K562 (cell line): ENCODE measurements around the gene PLXNB2. TPM values are rescaled to one million over a fixed set of nuclear protein-coding genes. Genes with fewer than 3 reads are reported as not detected.

Experiments
- ASH1L ChIP-seq: fragments of 450-650 bp; IDR thresholded peaks from 2 replicates; pipeline ENCODE4 v1.6.1; 2018; ENCODE audit warnings: borderline replicate concordance, mild to moderate bottlenecking, low read depth; ENCODE audit not compliant: partially characterized antibody
- DEAF1 ChIP-seq: fragments of 450-650 bp; formaldehyde crosslinking; IDR thresholded peaks from 2 replicates; pipeline ENCODE4 v1.4.0; 2020; ENCODE audit warnings: mild to moderate bottlenecking, moderate library complexity
- FIP1L1 ChIP-seq: fragments of 200-400 bp; formaldehyde crosslinking; IDR thresholded peaks from 2 replicates; pipeline ENCODE4 v1.6.1; 2018; ENCODE audit warnings: mild to moderate bottlenecking, low read depth, low read length; ENCODE audit not compliant: poor library complexity, severe bottlenecking
- HCFC1 ChIP-seq: IDR thresholded peaks from 2 replicates; pipeline ENCODE4 v1.6.1; 2012; ENCODE audit warnings: low read depth, low read length, improper control_type of control experiment
- KLF10 ChIP-seq: fragments of 250-450 bp; sonication (Bioruptor Pico); IDR thresholded peaks from 2 replicates; pipeline ENCODE4 v1.6.1; 2021; ENCODE audit warnings: matching md5 sums
- RERE ChIP-seq: sonication (generic); formaldehyde crosslinking; IDR thresholded peaks from 2 replicates; pipeline ENCODE4 v1.8.0; 2023; ENCODE audit warnings: missing genetic modification reagents, mild to moderate bottlenecking, borderline replicate concordance
- TCFL5 ChIP-seq: fragments of 250-450 bp; sonication (Bioruptor Pico); conservative IDR thresholded peaks from 2 replicates; pipeline ENCODE4 v1.6.1; 2021; ENCODE audit warnings: mild to moderate bottlenecking, moderate library complexity, matching md5 sums
- UBTF ChIP-seq, 2 experiments: IDR thresholded peaks; 2 replicates each; pipeline ENCODE4 v1.6.1; 2012; ENCODE audit warnings: improper control_type of control experiment in 2 of 2, low read depth in 2 of 2, low read length in 2 of 2, borderline replicate concordance in 1 of 2
- ZBTB49 ChIP-seq: sonication (generic); formaldehyde crosslinking; IDR thresholded peaks from 2 replicates; pipeline ENCODE4 v1.8.0; 2022; ENCODE audit warnings: missing genetic modification reagents, mild to moderate bottlenecking, borderline replicate concordance
- ZNF12 ChIP-seq: sonication (generic); formaldehyde crosslinking; IDR thresholded peaks from 2 replicates; pipeline ENCODE4 v1.4.0; 2020; ENCODE audit warnings: mild to moderate bottlenecking, missing genetic modification reagents
- polyA plus RNA-seq, 8 experiments: library from polyadenylated mRNA; depleted of rRNA in 4 of 8; stranded (reverse) in 5 of 8; unstranded in 3 of 8; fragments of >200 nt; fragmentation: Nextera tagmentation in 2 of 8; fragmentation: Illumina TruSeq in 1 of 8; extraction: Ambion mirVana in 2 of 8; extraction: Trizol in 1 of 8; gene quantifications; 2 replicates each; pipeline versions ENCODE4 v1.2.1 to v1.2.3, GENCODE V29; 2011 to 2014; ENCODE audit warnings: inconsistent platforms in 1 of 8, missing spikeins in 1 of 8
- total RNA-seq, 7 experiments: library from RNA; depleted of rRNA in 6 of 7; stranded (reverse); fragments of >200 nt in 6 of 7; fragmentation: Illumina TruSeq in 2 of 7; extraction: Trizol in 2 of 7; gene quantifications; 2 replicates each; pipeline versions ENCODE4 v1.2.1 to v1.2.3, GENCODE V29; 2011 to 2021; ENCODE audit warnings: low replicate concordance in 1 of 7

The PLXNB2 gene
- total and polyA plus RNA-seq, 9 of the 15 experiments (the other 6 are each of a cell fraction or from before 2014, with no cell fraction given), result 0.15 to 45.1 (median 13.6) TPM

- TF ChIP-seq RERE (CRISPR knock-in tag) (no peak), HCFC1 (no peak), ZBTB49 (CRISPR knock-in tag) (no peak), TCFL5 (CRISPR knock-in tag) (no peak), KLF10 (CRISPR knock-in tag) (no peak), FIP1L1 (no peak), DEAF1 (CRISPR knock-in tag) (no peak), UBTF (IDR thresholded peaks at IDR 0.05; ENCODE audit: borderline replicate concordance in 1 of 2, low read depth in 2 of 2, low read length in 2 of 2) (0 out of 4 replicates have a peak, but pooled peaks of 1 of the 2 experiments have one; percentile 10), ZNF12 (CRISPR knock-in tag) (no peak), ASH1L (no peak)
Observed at GRCh38 chr22:50342651-50343540, 35.5 kb upstream of the PLXNB2 start, which contains the start of gene PPP6R2 (continued).
